ENCODE results near the gene IER3IP1. TPM values are rescaled to one million over a fixed set of nuclear protein-coding genes. Genes with fewer than 3 reads are reported as not detected.
A peak's percentile ranks its signal among the peaks of the same experiment; 100 is the strongest.

Gene IER3IP1
- total RNA-seq, 1 experiment from 2014 or later: 7.6 TPM

- H4K20me1 ChIP-seq (ENCODE audit: control insufficient read depth, insufficient read depth, insufficient read length): no peaks in the 10 kb centered on the region
- no peak overlapping the region for H3K4me2 ChIP-seq (ENCODE audit: insufficient read depth, insufficient read length, low read length)
- H3K4me1 ChIP-seq (ENCODE audit: insufficient read depth, low read length): no peaks in the 10 kb centered on the region
- no peak overlapping the region for H2BK20ac ChIP-seq (ENCODE audit: low read depth, low read length, poor library complexity, severe bottlenecking)
- no peaks in the 10 kb centered on the region; the same call in 1 of the 2 replicates for H3K79me2 ChIP-seq (ENCODE audit: insufficient read depth, low read length)
- no peaks in the 10 kb centered on the region; the same call in 1 of the 2 replicates for H3K27me3 Mint-ChIP-seq (ENCODE audit: low read depth)
- no peak overlapping the region for H2AK5ac ChIP-seq (ENCODE audit: insufficient read length, low read length)
- no peak overlapping the region for H2BK15ac ChIP-seq (ENCODE audit: low read depth, low read length)
- no peaks in the 10 kb centered on the region for H3K9me3 Mint-ChIP-seq
- H3K9me3 ChIP-seq (ENCODE audit: control insufficient read depth, low read depth, low read length): no peaks in the 10 kb centered on the region
- H3K36me3 Mint-ChIP-seq (ENCODE audit: insufficient read depth in 1 of 3, low read depth in 3 of 3): no peaks in the 10 kb centered on the region
- H3K14ac ChIP-seq (ENCODE audit: insufficient read depth, low read length): no peak overlapping the region
- no peak for DNase-seq
- no CpG with 5 or more reads among the region's 2 CpGs for WGBS (ENCODE audit: extremely low coverage, insufficient read length, low lambda C conversion rate)
- no peak overlapping the region for H2AFZ ChIP-seq (ENCODE audit: low read length)
- H4K5ac ChIP-seq (ENCODE audit: insufficient read length, low read depth, low read length): no peak overlapping the region
- H3T11ph ChIP-seq (ENCODE audit: low read length): no peak overlapping the region
- H4K91ac ChIP-seq (ENCODE audit: insufficient read length, low read depth, low read length): no peak overlapping the region
- H3K27ac Mint-ChIP-seq: peak overlapping the region in 1 of 3 experiments; percentile 58; a peak in 2 of 7 replicates
- H2BK5ac ChIP-seq (ENCODE audit: insufficient read length, low read length): no peak overlapping the region
- H3K4me1 Mint-ChIP-seq: peaks cover 13 to 21% of the 10 kb centered on the region in 2 experiments
- H3K56ac ChIP-seq (ENCODE audit: insufficient read length, low read depth, low read length): no peak overlapping the region
- H3K4ac ChIP-seq (ENCODE audit: low read depth, low read length): no peak overlapping the region
- no peaks in the 10 kb centered on the region for H3K79me1 ChIP-seq (ENCODE audit: insufficient read depth, low read depth, low read length, poor library complexity, severe bottlenecking)
- no peak overlapping the region for H3K18ac ChIP-seq (ENCODE audit: insufficient read length, low read depth, low read length)
- H3K23me2 ChIP-seq (ENCODE audit: insufficient read length, low read depth, low read length, poor library complexity, severe bottlenecking): no peaks in the 10 kb centered on the region
- H3K27me3 ChIP-seq (ENCODE audit: insufficient read depth, low read length): no peaks in the 10 kb centered on the region
- H3K4me3 Mint-ChIP-seq: no peak overlapping the region
- TF ChIP-seq, protein P1, sequence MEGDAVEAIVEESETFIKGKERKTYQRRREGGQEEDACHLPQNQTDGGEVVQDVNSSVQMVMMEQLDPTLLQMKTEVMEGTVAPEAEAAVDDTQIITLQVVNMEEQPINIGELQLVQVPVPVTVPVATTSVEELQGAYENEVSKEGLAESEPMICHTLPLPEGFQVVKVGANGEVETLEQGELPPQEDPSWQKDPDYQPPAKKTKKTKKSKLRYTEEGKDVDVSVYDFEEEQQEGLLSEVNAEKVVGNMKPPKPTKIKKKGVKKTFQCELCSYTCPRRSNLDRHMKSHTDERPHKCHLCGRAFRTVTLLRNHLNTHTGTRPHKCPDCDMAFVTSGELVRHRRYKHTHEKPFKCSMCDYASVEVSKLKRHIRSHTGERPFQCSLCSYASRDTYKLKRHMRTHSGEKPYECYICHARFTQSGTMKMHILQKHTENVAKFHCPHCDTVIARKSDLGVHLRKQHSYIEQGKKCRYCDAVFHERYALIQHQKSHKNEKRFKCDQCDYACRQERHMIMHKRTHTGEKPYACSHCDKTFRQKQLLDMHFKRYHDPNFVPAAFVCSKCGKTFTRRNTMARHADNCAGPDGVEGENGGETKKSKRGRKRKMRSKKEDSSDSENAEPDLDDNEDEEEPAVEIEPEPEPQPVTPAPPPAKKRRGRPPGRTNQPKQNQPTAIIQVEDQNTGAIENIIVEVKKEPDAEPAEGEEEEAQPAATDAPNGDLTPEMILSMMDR (conservative IDR thresholded peaks at IDR 0.05): no peak
- no peak overlapping the region for H3K27ac ChIP-seq (ENCODE audit: insufficient read length, low read depth, low read length)
- H3K9ac ChIP-seq (ENCODE audit: extremely low read depth, insufficient read length, low read length): no peak overlapping the region
- H4K8ac ChIP-seq (replicated peaks; ENCODE audit: insufficient read length, low read depth, low read length): no peak overlapping the region
- no peak overlapping the region for H3K23ac ChIP-seq (ENCODE audit: insufficient read length, low read depth, low read length)
- no peak overlapping the region for H2BK120ac ChIP-seq (ENCODE audit: low read depth, low read length, poor library complexity, severe bottlenecking)
- no peak overlapping the region for H2BK12ac ChIP-seq (ENCODE audit: insufficient read length, low read depth, low read length)
These were observed 30.9 kb upstream of the IER3IP1 start for GRCh38 chr18:47206945-47207637.
